GM18520 (cell line): ENCODE results near the gene FEN1.

Experiments used
- ATAC-seq: cut with Tn5 transposase; IDR thresholded peaks from one replicate; pipeline ENCODE4 v1.9.1; 2021; ENCODE audit not compliant: unreplicated experiment

The FEN1 gene

DNA sequence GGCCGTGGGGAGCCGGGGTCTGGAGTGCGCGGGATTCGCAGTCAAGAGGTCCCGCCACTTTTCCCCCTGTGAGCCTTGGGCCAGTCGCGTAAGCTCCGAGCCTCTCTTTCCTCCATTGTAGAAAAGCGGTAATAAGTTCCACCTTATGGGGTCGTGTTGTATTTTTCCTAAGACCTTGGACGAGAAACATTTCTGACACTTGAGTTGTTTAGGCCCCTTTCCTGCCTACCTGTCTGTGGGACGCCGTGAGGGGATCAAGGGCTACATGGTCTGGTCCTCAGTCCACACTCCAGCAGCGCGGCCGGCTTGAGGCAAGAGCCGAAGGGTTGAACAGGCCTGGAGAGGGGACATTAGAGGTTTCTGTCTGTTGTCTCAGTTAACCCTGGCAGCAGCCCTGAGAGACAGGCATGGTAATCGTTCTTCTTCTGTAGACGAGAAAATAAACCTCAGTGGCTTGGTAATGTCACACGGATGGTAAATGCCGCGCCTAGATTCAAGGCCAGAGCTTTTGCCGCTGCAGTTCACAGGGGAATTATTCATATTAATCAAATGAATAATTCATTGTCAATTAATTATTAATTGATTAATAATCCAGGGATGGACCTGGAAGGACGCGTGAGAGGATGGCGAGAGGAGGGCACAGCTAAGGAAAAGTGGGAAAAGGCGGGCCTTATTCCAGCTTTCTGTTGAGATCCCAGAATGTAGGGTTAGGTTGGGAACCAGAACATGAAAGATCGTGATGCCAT lies 545 bp downstream of the FEN1 start:
- ATAC-seq: no peak

DNA sequence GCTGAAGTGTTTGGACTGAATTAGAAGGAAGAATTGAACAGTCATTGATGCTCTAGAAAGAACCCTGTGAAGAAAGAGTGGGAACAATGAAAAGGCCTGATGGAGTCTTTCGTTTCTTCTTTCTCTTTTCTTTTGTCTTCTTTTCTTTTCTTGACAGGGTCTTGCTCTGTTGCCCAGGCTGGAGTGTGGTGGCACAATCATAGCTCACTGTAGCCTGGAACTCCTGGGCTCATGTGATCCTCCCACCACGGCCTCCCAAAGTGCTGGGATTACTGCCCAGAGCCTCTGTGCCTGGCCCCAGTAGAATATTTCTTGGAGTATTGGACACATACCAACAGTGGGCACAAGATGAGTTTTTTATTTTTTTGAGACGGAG lies 1.1 kb downstream of the FEN1 start:
- ATAC-seq: no peak

DNA sequence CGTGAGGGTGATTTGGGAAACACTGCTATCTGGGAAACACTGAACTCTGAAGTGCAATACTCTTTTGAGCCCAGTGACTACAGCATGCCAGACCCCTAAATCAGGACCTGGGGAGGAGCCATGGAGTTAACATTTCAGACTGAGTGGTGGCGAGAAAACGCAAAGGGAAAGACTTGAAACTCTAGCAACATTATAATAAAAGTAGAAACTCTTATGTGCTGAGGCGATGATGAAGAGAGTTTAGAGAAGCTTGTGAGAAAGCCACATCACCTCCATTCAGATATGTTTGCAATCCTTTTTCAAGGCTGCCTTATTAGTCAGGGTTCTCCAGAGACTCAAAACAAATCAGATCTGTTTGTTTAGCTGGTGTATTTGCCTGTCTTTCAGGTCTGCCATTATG lies 1.9 kb downstream of the FEN1 start:
- ATAC-seq: no peak

DNA sequence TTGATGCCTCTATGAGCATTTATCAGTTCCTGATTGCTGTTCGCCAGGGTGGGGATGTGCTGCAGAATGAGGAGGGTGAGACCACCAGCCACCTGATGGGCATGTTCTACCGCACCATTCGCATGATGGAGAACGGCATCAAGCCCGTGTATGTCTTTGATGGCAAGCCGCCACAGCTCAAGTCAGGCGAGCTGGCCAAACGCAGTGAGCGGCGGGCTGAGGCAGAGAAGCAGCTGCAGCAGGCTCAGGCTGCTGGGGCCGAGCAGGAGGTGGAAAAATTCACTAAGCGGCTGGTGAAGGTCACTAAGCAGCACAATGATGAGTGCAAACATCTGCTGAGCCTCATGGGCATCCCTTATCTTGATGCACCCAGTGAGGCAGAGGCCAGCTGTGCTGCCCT lies 2.7 kb downstream of the FEN1 start:
- ATAC-seq: no peak

DNA sequence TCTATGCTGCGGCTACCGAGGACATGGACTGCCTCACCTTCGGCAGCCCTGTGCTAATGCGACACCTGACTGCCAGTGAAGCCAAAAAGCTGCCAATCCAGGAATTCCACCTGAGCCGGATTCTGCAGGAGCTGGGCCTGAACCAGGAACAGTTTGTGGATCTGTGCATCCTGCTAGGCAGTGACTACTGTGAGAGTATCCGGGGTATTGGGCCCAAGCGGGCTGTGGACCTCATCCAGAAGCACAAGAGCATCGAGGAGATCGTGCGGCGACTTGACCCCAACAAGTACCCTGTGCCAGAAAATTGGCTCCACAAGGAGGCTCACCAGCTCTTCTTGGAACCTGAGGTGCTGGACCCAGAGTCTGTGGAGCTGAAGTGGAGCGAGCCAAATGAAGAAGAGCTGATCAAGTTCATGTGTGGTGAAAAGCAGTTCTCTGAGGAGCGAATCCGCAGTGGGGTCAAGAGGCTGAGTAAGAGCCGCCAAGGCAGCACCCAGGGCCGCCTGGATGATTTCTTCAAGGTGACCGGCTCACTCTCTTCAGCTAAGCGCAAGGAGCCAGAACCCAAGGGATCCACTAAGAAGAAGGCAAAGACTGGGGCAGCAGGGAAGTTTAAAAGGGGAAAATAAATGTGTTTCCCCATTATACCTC lies 3.3 kb downstream of the FEN1 start:
- no peak for ATAC-seq

DNA sequence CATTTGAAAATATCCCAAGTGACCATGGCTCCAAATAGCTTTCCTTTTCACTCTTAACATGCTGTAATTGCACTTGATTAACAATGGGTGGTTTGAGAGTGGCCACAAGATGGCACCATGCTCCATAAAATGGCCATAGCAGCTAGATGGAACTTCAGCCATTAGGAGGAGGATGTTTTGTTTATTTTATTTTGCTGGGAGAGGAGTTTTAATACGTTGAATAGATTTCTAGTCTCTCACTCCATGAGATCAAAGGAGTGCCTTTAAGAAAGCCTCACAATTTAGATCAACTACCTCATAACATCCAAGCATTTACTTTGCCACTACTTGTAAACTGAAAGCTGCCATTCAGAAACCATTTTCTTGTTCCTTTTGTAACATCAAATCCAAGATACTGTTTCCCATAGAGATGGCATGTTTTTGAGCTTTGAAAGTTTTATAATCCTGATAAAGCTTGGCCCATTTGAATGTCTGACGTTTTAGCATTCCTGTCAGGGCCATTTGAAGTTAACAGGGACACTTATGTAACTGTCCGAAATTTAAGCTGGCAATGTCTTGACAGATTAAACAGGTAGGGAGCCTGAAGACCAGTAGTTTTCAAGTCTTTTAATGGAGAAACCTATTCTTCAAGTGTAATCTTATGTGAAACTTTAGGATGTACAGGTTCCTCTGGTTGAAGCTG lies 4.7 kb downstream of the FEN1 start:
- no peak for ATAC-seq

DNA sequence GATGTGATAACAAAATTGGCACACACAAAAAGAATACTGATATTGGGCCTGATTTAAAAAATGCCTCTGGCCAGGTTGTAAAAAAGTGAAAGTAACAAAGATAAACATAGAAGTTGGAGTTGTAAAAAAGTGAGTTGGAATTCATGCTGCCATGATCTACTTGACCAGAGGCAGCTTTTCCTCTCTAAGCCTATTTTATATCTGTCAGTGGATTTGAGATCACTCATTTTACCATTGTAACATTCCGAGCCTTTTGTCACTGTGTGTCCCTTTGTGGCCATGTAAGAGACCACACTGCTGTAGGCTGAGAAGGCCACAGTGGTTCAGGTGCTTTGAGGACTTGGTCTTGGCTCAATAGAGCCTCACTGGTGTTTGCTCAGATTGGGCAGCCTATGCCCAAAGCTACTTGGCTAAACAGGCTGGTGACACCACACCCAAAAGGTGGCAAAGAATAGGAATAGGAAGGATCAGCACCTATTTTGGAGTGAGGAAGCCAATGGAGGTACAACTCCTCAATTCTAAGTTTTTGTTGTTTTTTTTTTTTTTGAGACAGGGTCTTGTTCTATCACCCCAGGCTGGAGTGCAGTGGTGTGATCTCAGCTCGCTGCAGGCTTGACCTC lies 7.1 kb downstream of the FEN1 start:
- ATAC-seq: no peak

DNA sequence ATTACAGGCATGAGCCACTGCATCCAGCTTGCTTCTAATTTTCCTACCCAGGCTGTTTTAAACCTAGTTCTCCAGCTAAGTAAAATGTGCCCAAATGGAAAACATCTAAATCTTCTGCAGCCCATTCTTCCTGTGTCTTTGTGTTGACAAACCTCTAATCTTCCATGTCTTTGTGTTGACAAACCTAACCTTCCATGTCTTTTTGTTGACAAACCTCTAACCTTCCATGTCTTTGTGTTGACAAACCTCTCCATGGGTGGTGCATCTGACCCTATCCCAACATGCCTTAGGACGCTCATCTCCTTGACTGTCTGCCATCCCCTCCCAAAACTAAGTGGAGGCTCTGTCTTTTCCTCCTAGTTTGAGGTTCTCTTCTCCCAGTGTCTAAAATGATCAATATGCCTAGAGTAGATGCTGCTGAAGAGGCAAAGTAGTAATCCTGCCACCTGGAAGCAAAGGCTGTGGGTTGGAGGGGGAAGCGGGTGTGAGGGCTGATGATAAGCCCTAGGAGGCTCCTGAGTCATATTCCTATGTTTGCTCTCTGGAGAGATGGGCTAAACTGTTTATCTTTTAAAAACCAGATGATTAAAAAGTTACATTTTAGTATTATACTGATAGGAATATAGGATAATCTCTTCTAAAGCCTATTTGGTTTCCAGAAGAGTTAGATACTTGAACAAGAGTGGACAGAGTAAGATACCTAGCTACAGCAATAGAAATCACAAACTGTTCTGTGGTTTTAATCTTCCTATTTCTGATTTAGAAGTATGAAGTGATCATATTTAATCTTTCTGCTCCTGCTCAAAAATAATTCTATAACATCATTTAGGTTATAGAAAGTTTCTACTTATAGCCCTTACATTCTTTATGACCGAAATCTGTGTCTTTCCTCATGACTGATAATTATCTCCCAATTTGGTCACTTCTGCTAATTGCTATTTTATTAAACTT lies 7.9 kb downstream of the FEN1 start:
- ATAC-seq: no peak

DNA sequence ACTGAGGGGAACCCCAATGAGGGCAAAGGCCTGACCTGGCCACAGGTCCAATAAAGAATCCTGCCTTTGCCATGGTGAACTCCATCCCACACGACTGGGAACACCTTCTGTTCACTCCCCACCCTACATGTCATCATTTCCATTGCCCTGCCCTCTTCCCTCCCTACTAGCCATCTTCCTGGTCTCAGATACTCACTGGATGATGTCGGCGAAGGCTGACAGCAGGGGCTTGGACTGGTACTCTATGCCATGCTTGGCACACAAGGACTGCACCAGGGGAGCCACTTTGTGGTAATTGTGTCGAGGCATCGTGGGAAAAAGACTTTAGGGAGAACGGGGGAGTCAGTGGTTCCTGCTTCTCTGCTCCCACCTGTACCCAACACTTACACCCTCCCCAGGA lies 9.9 kb downstream of the FEN1 start:
- no peak for ATAC-seq

DNA sequence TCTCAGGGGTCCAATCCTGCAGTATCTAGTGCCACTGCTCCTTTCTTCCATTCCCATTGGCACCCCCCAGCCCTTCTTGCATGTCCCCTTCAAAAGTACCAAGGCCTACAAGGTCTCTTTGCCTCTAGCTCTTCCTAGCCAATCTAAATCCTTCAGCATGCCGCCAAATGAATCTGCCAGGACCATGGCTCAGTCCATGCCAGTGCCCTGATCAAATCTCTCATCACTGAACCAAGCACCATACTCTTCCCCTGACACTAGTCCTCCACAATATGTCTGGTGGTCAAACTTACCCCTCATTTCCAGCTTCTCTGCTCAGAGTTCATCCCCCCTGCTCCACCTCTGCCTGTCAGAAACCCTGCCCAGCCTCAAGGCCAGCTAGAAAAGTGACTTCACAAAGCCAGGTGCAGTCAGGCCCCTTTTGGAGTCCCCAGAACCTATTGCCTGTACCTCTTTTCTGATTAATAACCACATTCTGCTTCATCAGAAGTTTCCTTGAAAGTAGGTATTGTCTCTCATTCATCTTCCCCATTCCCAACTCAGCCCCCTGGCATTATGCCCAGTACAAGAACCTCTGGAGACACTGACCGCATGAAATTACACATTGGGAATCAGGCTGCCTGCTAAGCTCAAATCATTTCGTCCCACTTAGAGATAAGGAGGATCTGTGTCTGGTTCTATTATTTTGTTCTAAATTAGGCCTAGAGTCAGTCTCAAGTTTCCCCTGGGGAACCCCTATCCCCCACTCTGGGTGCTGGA lies 11.4 kb downstream of the FEN1 start:
- ATAC-seq: no peak

DNA sequence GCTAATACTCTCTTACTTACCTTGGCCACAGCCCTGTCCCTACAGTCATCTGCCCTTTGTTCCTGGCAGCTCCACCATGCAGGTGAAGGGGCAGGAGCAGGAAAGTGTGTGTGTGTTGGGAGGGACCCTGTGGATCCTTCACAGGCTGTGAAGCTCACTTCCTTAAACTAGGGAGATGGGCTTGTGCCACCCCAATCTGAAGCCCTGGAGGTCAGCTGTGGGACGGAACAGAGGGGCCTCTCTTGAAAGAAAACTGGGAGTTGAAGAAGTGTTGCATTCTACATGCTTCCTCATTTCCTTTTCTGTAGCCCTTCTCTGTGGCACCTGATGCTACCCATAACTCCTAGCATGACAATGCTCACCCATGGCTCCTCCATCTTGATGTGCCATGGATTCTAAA lies 12.4 kb downstream of the FEN1 start:
- ATAC-seq: no peak

DNA sequence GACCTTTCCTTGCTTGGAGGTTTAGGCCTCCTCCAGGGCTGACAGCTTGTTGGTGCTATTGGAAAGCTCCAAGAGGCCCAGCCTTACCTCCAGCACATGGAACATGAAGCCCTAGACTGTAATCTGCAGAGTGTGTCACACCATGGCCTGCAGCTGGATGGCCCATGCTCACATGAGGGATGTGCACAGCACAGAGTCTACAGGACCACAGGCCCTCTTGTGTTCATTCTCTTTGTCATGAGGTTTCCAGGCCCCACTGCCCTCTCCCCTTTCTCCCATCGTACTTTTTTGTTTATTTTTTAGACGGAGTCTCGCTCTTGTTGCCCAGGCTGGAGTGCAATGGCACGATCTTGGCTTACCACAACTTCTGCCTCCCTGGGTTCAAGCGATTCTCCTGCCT lies 14.1 kb downstream of the FEN1 start:
- no peak for ATAC-seq

DNA sequence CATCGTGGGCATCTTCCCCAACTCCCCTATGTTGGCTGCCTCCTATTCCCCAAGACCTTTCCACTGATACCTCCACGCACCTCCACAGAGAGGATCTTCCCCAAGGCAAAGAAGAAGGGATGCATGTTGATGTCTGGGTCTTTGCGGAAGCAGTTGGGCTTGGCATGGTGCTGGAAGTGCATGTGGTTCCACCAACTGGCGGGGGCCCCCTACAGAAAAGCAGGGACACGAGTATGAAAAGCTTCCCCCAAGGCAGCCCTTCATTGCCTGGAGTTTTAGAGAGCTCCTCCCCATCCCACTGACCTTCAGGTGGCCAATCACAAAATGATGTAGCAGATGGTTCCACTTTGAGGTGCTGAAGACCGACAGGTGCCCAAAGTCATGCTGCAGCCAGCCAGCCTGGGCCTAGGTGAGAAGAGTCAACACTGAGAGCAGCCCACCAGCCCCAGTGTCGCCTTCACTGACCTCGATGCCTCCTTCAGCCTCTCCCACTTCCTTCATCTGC lies 18.0 kb downstream of the FEN1 start:
- ATAC-seq: no peak

DNA sequence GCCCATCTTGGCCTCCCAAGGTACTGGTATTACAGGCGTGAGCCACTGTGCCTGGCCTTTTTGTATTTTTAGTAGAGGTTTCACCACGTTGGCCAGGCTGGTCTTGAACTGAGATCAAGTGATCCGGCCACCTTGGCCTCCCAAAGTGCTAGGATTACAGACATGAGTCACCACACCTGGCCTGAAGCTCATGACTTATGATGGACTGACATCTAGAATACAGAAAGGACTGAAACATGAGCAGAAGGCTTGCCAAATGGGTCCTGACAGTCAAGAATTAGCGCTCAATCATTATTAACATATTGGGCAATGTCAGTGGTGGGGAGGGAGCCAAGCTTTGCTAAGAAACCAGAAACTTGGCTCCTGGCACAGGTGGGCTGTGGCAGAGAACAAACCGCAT lies 19.1 kb downstream of the FEN1 start:
- ATAC-seq: no peak

DNA sequence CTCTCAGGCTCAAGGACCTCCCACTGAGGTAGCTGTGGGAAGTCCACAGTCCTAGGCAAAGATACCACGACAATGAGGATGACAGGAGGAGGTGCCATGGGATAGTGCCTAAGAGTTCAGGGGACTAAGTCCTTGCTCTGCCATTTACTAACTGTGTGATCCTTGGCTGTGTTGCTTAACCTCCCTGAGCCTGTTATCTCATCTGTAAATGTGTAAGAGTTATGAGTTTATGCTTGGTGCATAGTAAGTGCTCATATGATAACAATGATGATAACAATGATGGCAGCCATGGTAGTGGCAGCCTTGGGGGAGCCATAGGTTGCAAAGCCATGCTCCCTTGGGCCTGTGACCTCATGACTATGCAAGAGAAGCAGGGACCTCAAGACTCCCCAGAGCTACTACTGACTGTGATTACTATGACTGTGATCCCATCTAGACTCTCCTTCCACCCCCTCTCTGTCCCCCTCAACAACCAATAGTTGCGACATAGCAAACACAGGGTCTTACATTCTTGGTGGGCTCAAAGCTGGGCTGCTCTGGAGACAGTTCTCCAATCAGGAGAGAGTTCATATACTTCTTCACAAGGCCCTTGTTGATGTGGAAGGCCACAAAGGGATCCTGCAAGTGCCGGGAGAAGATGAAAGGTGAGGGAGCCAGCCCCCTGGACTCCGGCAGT lies 20.2 kb downstream of the FEN1 start:
- ATAC-seq: no peak

DNA sequence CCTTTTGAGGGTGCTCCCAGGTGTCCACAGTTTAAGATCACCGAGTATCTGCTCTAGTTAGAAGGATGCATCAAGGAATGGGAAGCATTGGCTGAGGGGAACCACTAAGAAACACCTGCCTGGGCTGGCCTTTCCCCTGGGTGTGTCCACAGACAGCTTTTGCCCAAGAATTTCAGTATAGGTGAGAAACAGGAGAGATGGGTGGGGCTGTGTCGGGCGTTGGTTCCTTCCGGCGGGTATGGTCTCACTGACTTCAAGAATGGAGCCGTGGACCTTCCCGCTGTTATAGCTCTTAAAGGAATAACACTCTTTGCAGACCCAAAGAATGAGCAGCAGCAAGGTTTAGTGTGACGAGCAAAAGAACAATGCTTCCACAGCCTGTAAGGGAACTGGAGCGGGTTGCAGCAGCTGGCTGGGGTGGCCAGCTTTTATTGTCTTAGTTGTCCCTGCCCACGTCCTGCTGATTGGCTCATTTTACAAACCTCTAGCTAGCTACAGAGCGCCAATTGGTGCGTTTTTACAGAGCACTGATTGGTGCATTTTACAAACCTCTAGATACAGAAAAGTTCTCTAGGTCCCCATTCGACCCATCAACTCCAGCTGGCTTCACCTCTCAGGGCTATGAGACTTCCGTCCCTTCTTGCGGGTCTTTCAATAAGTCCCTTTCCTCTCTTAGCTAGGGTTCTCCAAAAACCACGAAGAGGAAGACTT lies 21.7 kb downstream of the FEN1 start:
- no peak for ATAC-seq

DNA sequence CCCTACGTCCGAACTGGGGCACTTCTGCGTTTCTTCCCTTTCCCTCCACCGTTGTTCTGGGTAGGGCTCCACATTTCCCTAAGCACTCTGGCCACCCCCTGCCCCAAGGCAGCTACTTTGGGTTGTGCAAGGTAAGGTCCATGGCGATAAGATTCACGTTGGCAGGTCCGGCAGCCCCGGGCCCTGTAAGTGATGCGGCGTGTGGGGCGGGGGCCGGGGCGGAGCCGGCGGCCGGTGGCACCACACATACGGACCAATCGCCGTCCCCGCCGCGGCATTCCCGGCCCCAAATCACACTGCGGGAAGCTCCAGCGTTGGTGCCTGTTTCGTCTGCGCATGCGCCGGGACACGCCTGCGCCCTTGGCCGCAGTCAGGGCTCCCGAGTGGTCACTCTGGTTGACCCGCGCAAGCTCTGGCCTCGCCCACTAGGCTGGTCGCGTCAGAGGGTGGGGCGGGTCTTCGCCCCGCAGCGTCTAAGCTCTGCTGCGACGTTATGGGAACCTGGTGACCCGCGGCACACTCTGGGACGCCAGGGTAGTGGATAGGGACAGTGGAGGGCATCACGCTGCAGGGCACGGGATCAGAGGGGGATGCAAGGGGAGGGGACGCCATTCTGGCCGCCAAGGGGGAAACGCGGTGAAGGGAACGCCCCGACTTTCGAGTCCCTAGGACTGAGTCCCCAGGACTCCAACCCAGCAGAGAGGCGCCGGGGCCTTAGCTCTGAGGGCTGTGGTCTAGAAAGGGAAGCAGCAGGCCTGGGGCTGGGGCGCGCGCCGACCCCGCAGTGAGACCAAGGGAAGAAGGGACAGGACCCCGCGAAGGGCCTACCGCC lies 22.5 kb downstream of the FEN1 start:
- peak; percentile 58 for ATAC-seq
